HG03520 (cell line): ENCODE results near the gene MS4A15.
"Not testable (repeated sequence)": the region's sequence is repeated elsewhere in the genome, so short reads cannot be mapped to it uniquely, and the experiment has no call there.

Experiments
- ATAC-seq: cut with Tn5 transposase; IDR thresholded peaks from one replicate; pipeline ENCODE4 v1.9.1; 2021; ENCODE audit warnings: mild to moderate bottlenecking, moderate library complexity; ENCODE audit not compliant: unreplicated experiment

Gene MS4A15, protein sequence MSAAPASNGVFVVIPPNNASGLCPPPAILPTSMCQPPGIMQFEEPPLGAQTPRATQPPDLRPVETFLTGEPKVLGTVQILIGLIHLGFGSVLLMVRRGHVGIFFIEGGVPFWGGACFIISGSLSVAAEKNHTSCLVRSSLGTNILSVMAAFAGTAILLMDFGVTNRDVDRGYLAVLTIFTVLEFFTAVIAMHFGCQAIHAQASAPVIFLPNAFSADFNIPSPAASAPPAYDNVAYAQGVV

DNA sequence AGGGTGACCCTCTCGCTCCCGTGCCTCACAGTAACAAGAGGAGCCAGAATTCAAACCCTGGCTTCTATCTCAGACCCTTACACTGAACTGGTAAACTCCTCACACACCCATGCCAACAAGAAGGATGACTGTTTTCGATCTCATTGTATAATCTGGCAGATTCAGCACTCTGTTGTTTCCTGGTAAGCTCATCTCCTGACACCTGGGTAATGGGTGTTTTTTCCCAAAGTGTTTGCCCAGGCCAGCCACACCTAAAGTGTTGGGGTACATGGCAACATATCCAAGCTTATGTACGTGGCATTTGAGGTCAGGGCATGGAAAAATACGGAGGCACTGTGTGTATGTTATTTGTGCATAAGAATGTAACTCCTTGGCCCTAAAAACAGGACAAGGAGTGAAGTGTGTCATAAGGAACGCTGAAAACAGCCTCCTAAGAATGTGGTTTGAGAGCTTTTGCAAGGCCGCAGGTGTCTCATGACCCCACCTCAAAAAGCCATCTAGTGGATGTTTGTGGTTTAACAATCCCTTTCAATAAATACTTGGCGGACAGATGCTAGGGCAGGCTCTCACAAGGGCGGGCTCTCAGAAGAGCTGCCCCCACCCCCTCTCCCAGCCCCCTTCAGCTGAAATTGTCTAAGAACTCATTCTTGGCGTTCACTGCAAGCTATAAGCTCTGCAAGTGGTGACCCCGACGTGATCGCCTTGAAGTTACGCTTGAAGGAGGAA lies at the start of gene MS4A15:
Gene MS4A15 (plus strand): TSS at position 561 of the 726 bp plus-strand sequence. CDS start 6,867 bp downstream, outside the sequence.
- ATAC-seq: no peak

DNA sequence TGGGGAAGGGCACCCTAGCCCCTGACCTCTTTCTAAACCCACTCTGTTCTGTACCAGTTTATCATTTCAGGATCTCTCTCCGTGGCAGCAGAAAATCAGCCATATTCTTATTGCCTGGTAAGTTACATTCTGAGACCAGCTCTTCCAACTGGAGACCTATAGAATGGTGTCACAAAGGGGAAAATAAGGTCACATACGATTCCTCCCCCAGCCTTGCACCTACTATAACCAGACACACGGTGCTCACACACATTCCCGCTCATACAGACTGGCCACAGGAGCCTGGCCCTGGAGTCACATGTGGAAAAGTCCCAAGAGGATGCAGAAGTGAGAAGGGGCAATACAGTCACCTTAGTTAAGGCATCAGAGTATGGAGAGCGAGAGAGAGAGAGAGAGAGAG lies 49.7 kb upstream of the MS4A15 start:
- ATAC-seq: no peak

DNA sequence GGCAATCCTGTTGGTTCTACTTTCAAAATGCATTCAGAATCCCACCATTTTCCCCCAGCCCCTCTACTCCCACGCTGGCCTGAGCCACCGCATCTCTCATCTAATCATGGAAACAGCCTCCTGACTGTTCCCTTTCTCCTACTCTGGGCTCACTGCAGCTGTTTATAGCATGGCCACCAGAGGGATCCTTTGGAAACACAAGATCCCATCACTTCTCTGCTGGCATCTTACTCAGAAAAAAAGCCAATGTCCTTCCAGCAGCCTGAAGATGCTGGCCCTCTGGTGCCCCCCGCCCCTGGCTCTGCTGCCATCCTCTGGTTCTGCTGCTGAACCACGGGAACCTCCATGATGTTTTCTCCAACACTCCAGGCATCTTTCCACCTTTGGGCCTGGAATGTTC lies 46.2 kb upstream of the MS4A15 start:
- ATAC-seq: no peak

DNA sequence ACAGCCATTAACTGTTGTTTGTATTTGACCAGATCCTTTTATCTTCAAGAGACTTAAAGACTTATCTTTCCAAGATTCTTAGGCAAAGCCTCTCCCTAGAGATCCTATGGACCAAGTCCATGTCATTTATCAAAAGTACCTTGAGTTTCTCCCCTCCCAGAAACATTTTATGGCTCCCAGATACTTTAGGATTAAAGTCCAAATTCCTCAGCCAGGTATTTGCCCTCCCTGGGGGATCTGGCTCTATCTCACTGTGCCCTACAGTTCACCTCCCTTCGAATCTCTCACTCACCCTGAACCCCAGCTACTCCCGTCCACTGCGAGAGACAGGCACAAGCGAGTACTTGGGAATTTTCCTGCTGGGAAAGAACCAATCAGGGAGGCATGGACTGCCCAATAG lies 45.4 kb upstream of the MS4A15 start:
- no peak for ATAC-seq

DNA sequence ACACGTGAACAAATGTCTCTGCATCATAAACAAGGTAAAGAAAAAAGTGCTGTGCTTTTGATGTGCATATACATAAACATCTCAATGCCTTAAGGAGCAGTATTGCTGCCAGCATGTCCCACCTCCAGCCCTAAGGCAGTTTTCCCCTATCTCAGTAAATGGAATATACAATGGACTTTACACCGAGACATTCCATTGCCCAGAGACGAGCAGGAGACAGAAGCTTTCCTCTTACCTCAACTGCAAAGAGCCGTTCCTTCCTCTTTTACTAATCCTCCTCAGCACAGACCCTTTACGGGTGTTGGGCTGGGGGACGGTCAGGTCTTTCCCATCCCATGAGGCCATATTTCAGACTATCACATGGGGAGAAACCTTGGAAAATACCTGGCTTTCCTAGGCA lies 43.2 kb upstream of the MS4A15 start:
- not testable (repeated sequence) for ATAC-seq

DNA sequence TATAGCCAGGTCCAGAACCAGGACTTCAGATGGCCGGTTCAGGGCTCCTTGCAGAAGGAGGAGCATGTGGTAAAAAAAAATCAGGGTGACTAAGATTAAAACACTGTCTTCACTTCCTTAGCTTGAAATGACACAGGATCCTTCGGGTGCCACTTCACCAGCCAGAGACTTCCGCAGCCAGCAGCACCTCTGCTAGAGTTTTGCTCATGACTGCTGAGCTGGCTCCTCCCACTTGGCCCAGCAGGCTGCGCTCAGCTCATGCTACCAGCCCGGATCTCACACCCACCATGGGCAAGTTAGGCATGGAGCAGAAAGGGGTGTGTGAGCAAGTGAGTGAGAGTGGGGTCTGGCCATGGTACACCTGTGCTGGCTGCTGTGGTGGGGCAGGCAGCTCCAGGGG lies 38.7 kb upstream of the MS4A15 start:
- ATAC-seq: no peak

DNA sequence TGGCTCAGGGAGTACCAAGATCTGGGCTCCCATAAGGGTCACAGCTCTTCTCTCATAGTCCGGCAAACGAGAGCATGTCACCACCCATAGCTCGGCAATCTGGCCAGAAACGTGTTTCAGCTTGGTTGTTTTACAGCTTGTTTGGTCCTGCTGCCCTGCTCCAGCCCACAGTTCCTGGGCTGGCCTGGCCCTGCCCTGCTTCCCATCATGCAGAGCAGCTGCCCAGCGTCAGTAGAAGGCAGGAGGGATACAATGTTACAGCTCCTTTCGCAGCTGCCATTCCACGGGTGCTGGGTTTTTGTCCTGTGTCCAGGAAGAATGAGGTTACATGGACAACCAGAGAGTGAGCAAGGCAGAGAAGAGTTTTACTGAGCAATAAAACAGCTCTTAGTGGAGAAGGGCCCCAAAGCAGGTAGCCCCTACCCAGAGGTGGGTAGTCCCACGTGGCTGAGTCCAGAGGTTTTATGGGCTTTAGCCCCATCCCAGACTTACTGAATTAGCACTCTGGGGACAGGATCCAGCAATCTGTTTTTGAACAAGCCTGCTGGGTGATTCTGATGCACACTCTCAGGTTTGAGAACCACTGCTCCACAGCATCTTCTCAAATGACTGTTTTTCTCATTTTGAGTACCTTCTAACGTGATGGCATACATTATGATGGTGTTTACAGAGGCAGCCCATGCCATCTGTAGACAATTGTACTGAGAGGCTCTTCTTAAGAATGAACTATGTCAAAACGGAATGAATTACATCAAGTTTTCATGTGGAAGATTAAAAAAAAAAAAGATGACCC lies 37.9 kb upstream of the MS4A15 start:
- ATAC-seq: no peak

DNA sequence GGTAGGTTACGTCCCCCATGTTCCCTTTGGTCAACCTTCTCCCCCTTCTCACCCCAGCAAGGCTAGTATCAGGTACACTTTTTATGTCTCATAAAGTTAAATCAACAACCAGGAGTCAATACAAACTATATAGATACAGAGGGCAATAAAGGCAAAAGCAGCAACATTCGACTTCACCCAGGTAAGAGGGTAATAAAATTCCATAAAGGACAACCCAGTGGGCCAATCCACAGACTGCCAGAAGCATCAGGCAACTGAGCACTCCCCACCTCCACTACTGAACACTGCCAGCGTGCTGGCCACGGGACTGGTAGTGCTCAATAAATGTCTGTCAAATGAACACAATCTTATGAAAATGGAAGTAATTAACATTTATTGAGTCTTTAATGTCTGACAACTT lies 37.3 kb upstream of the MS4A15 start:
- no peak for ATAC-seq

DNA sequence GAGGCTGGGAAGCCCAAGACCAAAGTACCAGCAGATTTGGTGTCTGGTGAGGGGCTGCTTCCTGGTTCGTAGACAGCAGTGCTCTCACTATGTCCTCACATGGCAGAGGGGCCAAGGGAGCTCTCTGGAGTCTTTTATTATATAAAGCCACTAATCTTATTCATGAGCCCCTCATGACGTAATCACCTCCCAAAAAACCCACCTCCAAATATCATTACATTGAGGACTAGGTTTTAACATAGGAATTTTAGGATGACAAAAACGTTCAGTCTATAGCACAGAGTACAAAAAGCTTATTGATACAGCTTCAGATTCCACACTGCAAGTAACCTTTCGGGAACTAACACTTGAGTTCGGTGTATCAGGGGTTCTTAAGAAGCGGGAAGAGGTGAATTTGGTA lies 36.2 kb upstream of the MS4A15 start:
- ATAC-seq: no peak

DNA sequence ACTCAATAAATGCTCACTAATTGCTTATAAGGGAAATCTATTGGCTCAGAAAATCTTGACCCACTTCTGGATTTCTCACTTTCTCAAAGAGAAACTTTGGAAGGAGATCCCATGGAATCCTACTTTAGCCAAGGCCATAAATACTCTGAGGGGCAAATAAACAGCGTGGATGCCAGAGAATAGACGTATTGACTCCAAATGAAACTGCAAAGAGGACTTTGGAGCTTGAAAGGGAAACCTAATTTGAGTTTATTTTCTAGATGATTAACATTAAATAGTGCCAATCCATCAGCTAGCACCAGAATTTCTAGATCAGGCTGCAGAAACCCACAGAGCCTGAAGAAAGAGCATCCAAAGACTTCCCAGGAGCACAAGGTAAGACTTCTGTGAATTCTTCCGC lies 32.2 kb upstream of the MS4A15 start, which contains the start of gene MS4A18:
Gene MS4A18 (plus strand): TSS at position 301 of the 400 bp plus-strand sequence.
- no peak for ATAC-seq

DNA sequence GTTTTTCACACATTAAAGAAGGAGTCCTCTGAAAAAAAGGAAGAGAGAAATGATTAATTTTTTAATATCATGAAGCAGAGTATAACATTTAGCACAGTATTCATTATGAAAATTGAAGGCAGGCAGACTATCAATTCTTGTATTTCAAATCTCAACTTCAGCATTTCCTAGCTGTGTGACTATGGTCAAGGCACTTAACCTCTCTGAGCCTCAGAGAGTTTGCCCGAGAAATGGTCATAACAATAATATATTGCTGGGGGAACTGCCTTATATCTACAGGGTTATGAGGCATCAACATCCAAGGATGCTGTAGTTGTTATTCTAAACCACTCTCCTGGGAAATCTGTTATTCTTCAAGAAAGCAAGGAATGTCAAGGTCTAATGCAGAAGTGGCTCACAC lies 31.1 kb upstream of the MS4A15 start:
- no peak for ATAC-seq

DNA sequence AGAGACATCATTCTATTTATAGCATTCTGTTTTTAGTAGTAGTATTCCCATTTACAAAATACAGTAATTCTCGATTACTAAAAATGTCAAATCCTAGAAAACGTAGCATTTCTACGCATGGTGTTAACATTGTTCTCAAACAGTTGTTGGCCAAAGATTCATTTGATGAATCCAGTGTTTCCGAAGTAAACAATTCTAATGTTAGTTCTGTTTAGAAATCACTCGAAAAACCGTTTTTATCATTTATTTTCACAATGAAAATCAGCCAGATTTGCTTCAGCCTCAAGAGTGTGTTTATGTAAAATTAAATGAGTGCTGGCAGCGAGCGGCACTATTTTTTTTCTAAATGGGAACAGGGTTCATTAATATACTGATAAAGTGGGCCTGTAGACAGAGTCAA lies 25.1 kb upstream of the MS4A15 start:
- no peak for ATAC-seq

DNA sequence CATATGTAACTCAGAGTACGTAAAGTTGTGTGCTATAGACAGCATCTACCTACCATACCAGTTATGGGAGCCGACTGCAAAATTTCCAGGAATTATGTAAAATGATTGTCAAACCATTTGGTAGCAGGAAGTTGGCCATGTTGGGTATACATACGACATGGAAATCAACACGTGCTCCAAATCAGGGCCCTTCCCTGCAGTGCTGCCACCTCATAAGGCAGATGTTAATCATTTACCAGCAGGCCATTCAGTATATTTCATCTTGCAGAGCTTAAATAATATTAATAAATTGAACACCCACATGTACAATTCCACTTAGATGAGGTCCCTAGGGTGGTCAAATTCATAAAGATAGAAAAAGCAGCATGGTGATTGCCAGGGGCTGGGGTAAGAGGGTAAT lies 22.4 kb upstream of the MS4A15 start:
- no peak for ATAC-seq

DNA sequence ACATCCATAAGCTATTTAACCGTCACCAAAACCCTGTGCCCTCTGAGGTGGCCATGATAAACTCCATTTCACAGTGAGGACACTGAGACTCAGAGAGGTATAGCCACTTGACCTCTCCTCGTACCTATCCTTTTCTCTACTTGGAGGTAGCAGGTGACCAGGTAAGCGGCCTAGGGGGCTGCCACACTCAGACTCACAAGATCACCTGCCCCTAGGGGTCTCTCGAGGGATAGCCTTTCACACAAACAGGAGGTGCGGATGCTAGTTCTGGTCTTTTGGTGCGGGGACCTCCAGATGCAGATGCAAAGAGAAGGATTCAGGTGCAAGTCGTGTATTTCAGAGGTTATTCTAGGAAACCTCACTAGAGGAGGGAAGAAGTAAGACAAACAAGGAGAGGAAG lies 17.6 kb upstream of the MS4A15 start:
- ATAC-seq: no peak

DNA sequence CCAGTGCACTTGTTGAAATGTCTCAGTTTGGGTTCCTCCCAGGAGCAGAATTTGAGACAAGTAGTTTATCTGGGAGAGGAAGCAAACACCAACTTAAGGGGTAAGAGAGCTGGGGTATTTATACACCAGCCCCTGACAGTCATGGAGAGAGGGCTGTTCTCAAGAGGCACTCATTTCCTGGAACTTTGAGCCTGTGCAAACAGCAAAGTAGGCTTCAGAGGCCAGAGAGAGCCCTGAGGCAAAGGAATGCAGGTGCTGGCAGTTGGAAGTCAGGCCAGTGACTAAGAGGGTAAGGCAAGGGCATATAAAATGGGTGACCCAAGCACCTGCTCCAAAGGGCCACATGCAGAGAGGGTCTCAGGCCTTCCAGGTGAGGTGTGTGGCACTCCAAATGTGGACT lies 16.1 kb upstream of the MS4A15 start:
- ATAC-seq: no peak

DNA sequence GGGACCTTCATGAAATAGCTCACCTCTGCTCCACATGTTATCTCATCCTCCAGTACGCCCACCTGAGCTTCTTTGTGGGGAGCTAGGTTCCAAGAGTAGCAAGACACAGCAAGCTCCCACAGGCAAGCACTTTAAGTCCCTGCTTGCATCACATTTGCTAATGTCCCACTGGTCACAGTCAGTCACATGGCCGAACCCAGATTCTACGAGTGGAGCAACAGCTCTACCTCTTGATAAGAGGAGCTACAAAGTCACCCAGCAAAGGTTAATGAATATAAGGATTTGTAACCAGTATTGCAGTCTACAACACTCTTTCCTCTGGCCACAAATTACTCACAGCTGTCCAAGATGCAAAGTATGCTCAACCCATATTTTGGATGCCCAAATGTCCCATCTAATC lies 15.2 kb upstream of the MS4A15 start:
- ATAC-seq: no peak

DNA sequence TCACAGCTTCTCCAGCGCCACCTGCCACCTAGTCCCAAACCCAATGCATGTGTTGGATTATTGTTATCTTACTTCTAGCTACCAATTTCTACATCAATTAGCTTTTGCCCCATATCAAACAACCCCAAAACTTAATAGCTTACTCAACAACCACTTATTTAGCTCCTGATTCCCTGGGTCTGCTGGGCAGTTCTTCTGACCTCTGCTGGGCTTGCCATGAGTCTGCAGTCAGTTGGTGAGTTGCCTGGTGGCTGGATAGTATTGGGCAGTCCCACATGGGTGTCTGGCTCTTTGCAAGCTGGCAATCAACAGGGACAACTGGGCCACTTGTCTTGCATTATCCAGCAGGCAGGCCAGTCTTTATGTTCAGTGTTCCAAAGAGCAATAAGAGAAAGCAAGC lies 13.6 kb upstream of the MS4A15 start:
- no peak for ATAC-seq

DNA sequence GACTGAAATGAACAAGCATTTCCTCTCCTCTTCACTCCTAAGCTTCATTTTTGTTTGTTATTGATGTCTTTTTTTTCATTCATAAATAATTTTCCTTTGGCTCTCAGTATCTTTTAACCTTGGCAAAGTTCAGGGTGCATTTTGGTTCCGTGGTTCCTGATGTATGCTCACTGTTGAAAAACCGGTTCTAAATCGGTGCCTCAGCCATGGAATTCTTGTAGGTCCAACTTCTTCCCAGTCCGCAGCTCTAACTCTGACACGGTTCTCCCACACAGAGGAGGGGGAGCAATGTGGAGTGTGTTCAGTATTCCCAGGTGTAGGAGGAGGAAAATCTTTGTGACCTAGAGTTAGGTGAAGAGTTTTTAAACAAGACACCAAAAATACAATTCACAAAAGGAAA lies 12.6 kb upstream of the MS4A15 start:
- ATAC-seq: no peak

DNA sequence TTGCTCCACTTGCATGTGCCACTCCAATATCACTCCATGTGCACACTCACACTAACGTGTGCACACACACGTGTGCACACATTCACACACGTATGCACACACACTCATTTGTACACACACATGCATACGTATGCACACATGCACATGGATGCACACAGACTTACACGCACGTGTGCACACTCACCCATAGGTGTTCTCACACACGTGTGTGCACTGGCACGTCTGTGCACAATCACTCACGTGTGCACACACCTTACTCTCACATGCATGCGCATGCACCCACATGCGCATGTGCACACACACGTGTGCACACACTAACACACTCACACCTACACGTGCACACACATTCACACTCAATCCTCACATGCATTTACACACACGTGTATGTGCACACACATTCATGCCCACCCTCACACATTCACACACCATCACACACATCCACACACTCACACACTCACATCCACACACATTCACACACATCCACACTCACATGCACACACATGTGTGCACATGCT lies 9.3 kb upstream of the MS4A15 start:
- no peak for ATAC-seq

DNA sequence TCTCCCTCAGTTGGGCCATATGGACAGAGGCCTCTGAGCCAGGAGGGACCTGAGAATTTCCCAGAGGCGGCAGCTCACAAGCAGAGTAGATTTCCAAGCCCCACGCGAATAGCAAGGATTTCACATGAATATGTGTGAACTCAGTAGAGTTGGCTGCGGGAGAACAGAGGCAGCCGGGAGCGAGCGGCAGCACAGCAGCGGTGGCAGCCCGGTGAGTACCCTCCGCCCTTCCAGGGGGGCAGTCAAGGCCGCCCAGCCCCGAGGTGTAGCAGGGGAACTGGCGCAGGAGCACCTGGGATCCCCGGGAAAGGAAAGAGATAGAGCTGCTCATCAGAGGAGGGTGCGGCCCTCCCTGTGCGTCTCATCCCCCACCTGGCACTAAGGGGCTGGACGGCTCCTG lies 8.4 kb upstream of the MS4A15 start:
- no peak for ATAC-seq

DNA sequence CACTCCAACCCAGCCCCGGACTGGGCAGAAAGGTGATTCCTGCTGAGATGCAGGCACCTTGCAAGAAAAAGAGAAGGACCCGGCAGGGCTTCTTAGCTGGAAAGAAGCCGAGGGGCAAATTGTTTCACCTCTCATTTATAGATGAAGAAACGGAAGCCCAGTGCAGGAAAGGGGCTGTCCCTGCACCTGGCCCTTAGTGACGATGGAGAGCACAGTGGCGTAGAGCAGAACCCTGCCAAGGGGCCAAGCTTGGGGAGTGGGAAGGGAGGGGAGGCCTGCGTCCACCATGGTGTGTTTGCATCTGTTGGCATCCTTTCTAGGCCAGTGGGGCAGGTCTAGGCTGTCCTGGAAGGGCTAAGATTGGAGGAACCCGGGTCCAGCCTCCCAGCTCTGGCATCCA lies 7.8 kb upstream of the MS4A15 start:
- ATAC-seq: no peak

DNA sequence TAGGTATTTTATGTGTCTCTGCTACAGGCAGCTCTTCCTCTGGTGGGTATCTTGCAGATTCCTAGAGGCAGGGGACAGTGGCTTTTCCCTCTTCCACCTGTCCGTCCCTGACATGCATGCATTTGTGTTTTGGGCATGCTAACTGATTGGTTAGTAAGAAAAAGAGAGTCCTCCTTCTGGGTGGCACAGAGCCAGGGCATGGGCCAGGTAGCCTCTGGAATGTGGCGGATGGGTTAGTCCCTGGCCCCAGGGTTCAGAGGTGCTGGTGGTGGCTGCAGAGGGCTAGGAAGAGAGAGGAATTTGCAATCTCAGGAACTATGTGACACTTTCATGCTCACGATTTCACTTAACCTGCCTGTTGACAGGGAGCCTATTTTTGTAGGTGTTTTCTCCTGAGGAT lies 5.8 kb upstream of the MS4A15 start:
- ATAC-seq: no peak
